GM19023 (cell line): ENCODE results near the gene TRPV4.

Experiments used
- ATAC-seq: cut with Tn5 transposase; IDR thresholded peaks from one replicate; pipeline ENCODE4 v1.9.1; 2021; ENCODE audit warnings: mild to moderate bottlenecking, moderate library complexity; ENCODE audit not compliant: unreplicated experiment

Gene TRPV4

GRCh38 chr12:109829667-109830066, 3.5 kb downstream of the TRPV4 start:
- ATAC-seq: no peak

GRCh38 chr12:109828754-109829511, 4.3 kb downstream of the TRPV4 start:
- no peak for ATAC-seq

- ATAC-seq: no peak
These were observed 5.3 kb downstream of the TRPV4 start for GRCh38 chr12:109827566-109828550.

- ATAC-seq: no peak
These were observed 6.1 kb downstream of the TRPV4 start for GRCh38 chr12:109827080-109827479.

GRCh38 chr12:109824731-109825130, 8.5 kb downstream of the TRPV4 start:
- no peak for ATAC-seq

GRCh38 chr12:109822951-109823411, 10.2 kb downstream of the TRPV4 start:
- no peak for ATAC-seq

GRCh38 chr12:109822416-109822815, 10.8 kb downstream of the TRPV4 start:
- ATAC-seq: no peak

GRCh38 chr12:109821968-109822367, 11.2 kb downstream of the TRPV4 start:
- ATAC-seq: no peak

- ATAC-seq: no peak
These were observed 12.3 kb downstream of the TRPV4 start for GRCh38 chr12:109820816-109821381.

GRCh38 chr12:109818905-109819500, 14.2 kb downstream of the TRPV4 start:
- no peak for ATAC-seq

- no peak for ATAC-seq
These were observed 14.9 kb downstream of the TRPV4 start for GRCh38 chr12:109818253-109818652.

GRCh38 chr12:109817627-109818231, 15.5 kb downstream of the TRPV4 start:
- ATAC-seq: no peak

- no peak for ATAC-seq
These were observed 16.3 kb downstream of the TRPV4 start for GRCh38 chr12:109816870-109817269.

GRCh38 chr12:109815757-109816617, 17.2 kb downstream of the TRPV4 start:
- no peak for ATAC-seq

- no peak for ATAC-seq
These were observed 18.0 kb downstream of the TRPV4 start for GRCh38 chr12:109815225-109815624.

GRCh38 chr12:109814600-109815150, 18.5 kb downstream of the TRPV4 start:
- no peak for ATAC-seq

GRCh38 chr12:109813810-109814416, 19.3 kb downstream of the TRPV4 start:
- no peak for ATAC-seq

GRCh38 chr12:109811624-109811995, 21.6 kb downstream of the TRPV4 start:
- ATAC-seq: no peak
